HG02973 (cell line): ENCODE measurements around the gene TNS1.

Experiments used
- ATAC-seq: cut with Tn5 transposase; IDR thresholded peaks from one replicate; pipeline ENCODE4 v1.9.1; 2021; ENCODE audit warnings: moderate library complexity; ENCODE audit not compliant: unreplicated experiment

Gene TNS1

GRCh38 chr2:217837530-217837929, 165.3 kb downstream of the TNS1 start:
- ATAC-seq: no peak

DNA sequence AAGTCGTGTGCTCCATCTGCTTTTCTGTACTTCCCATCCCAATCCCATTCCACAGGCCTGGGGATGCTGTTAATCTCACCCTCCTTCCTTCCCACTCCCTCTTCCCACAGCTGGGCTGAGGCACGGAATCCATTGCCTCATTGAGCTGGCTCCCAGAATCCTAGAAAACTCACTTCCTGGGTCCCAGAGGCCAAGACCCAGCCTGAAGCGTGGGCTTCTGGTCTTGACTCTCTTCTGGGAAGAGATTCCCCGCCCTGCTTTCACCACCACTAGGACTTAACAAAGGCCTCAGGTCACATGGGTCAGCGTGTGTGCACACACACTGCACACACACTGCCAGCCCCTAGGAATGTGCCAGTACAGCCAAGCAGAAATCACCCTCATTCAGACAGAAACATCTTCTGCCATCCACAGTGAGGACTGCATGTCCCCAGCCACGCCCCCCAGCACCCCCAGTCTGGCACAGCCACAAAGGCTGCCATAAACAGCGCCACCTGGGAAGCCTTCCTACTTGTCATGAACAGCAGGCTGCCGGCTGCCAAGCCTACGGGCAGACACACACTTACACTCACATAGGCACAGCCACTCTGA, 165.8 kb downstream of the TNS1 start:
- no peak for ATAC-seq

DNA sequence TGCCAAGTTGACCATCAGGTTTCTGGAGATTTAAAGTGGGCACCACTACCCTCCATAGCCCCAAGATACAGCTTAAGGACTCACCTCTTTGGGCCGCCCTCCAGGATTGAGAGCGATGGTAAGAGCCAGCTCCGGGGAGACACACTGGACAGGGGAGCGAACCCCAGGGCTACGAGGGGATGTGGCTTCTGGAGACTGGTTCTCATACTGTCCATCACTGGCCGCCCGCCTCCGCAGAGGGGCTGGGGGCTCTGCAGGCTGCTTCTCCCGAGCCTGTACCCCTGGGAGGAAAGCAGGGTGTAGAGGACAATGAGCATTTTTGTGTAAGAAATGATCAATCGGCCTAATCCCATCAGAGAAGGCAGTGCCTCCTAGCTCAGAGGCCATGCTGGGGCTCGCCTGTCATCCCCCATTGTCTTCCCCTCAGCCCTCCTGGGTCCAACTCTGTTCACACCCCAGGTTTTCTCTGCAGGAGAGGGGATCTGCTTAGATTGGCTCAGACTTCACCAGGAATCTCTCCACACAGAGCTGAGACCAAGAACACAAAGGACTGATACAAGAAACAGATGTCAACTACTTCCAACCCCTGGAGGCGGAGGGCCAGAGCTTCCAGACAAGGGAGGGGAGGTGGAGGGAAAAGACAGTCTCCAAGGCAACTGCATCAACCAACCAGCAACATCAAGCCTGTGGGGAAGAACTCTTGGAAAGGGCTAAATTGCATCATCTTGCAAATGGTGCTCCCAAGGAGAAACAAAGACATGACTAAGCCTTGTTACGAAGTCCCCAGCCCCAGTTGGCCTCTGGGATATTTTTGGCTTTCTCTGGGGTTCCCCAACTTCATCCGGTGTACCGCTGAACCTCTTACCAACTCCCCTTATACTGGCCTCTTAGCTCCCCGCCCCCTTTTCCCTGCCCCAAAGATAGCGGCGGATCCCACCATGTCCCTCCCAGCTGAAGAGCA, 166.6 kb downstream of the TNS1 start:
- ATAC-seq: no peak

- ATAC-seq: no peak
Measured at GRCh38 chr2:217834744-217835513, 167.9 kb downstream of the TNS1 start.

DNA sequence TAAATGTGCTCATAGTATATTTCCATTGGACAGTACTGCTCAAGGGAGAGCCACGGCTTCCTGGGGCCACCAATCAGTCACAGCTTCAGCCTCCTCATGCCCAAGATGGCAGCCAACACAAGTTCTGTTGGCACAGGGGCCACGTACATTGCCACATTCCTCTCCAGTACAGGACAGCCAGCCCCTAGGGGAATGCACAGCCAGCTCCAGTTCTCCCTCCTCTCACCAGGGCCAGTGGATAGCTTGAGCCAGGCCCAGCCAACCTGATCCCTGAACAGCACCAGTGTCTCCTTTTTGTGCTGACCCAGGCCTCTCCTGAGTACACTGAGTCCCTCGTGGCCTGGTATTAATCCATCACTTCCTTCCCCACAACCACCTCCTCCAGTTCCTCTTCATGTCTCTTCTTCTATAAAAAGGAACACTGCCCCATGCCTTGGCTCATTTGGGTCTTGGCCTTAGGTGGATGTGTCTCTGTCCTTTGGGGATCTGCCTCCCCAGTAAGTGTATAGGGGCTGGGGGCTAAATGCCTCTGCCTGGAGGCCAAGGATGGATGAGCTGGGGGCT, 168.7 kb downstream of the TNS1 start:
- ATAC-seq: no peak

- ATAC-seq: no peak
Measured at GRCh38 chr2:217833439-217833838, 169.4 kb downstream of the TNS1 start.

DNA sequence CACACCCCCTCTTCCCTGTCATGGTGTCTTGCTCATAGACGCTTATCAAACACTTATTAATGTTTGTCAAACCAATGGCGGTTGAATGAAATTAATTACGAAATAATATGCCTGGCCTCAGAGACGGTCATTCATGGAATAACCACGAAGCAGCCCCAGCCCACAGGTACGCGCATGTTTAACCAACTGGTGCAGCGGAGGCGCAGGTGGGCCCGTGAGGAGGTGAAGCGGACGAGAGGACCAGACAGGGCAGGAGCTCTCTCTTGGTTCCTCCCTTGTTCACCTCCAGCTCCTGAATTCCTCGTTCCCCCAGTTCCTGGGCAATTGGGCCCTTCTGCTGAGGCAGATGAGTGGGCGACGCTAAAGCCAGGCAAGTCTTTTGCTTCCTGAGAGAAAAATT, 169.8 kb downstream of the TNS1 start:
- no peak for ATAC-seq

DNA sequence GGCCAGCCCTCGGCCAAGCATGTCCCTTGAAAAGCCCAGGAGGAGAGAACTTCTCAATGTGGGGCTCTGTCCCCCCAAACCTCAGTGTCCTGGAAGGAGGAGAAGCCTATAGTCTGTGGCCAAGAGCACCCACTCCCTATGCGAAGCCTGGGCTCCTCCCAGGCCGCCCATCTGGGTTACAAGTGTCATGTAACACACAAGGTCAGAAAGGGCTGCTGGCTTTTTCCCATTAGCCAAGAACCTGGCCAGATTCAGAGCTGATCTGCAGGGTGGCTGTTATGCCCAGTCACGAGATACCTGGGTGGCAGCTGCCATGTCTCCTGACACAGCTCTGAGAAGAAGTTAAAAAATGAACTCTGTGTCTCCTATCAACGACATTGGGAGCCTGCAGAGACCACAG, 170.7 kb downstream of the TNS1 start:
- no peak for ATAC-seq

GRCh38 chr2:217831306-217831705, 171.5 kb downstream of the TNS1 start:
- ATAC-seq: no peak

DNA sequence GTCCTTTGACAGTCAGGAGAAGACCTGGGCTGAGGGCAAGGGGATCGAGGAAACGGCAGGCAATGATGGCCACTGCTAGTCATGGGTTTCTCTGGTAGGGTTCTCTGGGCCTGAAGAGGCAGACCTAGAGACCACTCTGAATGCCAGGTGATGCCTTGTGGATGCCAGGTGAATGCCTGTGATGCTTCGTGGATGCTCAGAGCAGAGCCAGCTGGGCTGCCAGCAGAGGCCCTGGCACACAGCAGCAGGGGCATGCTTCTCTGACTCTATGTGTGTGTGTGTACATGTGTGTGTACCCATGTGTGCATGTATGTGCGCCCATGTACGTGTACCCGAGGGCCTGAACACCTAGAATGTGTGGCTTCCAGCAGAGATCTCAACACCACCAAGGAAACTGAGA, 172.0 kb downstream of the TNS1 start:
- no peak for ATAC-seq

DNA sequence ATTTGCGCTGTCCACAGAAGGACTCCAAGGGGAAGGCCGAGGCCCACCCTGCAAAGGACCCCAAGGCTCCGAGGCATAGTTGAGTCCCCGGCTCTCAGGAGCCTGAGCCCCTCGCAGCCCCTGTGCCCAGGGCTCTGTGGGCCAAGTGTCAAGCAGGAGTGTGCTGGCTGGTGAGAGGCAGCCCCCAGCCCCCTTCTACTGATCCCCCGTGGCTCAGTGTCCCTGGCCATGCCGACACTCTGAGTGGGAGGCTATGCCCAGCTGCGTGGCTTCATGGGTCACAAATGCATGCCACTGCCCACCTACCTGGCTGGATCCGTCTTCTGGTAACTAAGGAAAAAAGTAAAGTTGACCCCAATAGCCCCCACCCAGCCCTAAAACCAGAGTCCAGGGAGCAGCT, 172.7 kb downstream of the TNS1 start:
- ATAC-seq: no peak

DNA sequence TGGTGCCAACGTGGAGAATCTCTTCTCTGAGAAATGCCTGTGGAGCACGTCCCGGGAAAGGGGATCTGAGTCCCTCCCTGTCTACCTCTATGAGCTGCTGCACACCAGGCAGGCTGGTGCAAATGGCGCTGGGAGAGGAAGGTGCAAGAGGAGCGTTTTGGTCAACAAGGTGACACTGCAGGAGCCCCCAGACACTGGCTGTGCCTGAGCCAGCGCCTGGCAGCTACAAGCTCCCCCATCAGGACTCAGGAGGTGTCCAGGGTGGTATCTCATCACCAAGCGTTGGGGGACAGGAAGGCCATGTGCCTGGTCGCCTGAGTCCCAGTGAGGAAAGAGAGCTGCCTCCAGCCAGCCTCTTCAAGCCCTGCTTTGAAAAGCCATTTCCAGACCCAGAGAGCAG, 173.4 kb downstream of the TNS1 start:
- no peak for ATAC-seq

- no peak for ATAC-seq
Measured at GRCh38 chr2:217828336-217828735, 174.5 kb downstream of the TNS1 start.

DNA sequence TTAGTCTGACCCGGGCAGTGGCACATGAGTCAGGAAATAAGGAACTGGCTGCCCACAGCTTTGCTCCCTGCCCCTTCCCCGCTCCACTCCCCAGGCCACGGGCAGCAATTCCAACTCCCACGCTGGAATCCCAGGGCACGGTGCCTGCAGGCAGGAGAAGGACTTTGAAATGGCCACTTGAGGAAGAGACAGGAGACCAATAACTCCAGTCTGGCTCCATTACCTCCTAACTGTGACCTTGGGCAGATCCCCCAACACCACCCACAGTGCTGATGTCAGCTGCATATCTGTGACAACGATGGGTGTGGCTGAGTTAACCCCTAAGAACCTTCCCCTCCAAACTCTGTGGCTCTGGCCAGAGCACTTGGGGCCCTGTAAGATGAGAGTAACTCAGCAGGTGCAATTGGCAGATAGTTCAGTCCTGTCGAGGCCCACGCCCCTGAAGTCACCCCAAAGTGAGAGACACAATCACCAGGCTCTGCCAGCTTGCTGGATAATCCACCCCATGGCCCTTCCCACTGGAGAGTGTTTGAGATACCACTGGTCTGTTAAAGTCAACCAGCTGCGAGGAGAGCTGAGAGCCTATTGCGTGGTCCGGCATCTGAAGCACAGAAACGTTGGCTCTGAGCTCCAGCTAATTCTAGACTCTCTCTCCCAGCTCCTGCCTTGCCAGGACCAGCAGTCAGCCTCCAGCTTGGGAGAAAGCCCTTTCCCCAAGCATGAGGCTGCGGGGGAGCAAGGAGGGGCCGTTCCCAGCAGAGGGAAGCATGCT, 175.2 kb downstream of the TNS1 start:
- no peak for ATAC-seq

- no peak for ATAC-seq
Measured at GRCh38 chr2:217826991-217827390, 175.8 kb downstream of the TNS1 start.

GRCh38 chr2:217826520-217826919, 176.3 kb downstream of the TNS1 start:
- no peak for ATAC-seq

DNA sequence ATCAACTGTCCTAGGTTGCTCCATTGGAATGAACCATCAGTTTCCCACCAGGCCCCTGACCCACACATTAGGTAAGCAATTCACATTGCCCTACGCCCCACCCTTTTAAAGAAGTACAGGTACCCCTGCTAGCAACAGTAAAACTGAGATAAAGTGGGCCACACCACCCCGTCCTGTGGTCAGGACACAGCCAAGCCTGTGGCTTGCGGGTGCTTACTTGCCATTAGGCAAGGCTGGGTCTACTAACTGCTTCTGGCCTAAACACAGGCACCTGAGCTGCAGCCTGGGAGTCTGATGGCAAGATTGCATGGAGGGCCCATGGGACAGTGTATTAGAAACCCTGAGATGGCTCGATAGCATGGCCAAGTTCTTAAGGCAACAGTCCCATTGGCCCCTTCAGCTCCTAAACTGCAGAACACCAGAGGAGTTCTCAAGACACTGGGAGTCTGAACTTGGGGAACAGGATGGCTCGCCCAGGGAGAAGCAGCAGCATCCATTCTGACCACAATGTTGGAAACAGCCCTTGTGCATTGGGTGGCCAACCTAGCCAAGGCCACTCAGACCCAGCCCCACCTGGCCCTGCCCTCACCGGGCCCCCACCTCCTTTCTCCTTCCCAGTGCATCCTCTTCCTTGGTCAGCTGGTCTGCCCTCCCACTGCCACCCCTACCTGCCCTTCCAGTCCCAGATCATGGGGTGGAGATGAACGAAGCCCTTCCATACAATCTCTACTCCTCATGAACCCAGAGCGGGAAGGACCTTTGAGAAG, 177.1 kb downstream of the TNS1 start:
- no peak for ATAC-seq

- no peak for ATAC-seq
Measured at GRCh38 chr2:217824223-217824622, 178.6 kb downstream of the TNS1 start.

DNA sequence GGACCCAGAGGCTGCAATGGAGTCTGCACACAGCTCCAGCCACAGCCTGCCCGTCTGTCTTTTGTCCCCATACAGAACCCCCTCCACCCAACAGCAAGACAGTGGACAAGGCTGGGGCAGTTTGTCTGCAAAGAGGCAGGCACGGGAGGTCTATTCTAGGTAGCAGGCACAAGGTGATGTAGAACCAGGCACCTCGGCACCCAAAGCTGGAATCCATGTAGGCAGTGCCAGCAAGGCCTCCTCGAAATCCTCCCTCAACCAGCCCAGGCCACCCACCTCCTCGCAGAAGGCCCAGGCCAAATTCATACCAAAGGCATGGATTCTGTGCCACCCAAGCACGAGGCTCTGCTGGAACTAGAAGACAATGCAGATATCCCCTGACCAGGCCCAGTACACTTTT, 179.2 kb downstream of the TNS1 start:
- ATAC-seq: no peak
